GM06990 (cell line): Measurements from ENCODE around the gene PIP4K2C.

Source experiments
- DNase-seq: peaks from one replicate; pipeline ENCODE4 v3.0.0-alpha.2; 2011; ENCODE audit not compliant: insufficient read length; ENCODE audit errors: extremely low read depth
- H3K27me3 ChIP-seq: replicated peaks from 2 replicates; pipeline ENCODE4 v1.6.0; 2011; ENCODE audit warnings: low read length; ENCODE audit not compliant: control insufficient read depth, insufficient read depth
- H3K36me3 ChIP-seq: 2 replicates; pipeline ENCODE4 v1.5.1; 2011; ENCODE audit warnings: low read length; ENCODE audit not compliant: control insufficient read depth, insufficient read depth
- H3K4me3 ChIP-seq: replicated peaks from 2 replicates; pipeline ENCODE4 v1.5.1; 2011; ENCODE audit warnings: low read depth, mild to moderate bottlenecking, control low read depth, low read length
- TF ChIP-seq, protein P1 (sequence below): IDR thresholded peaks from 2 replicates; pipeline ENCODE4 v1.5.1; 2011; ENCODE audit warnings: low read length, control low read depth, mild to moderate bottlenecking, inconsistent platforms; ENCODE audit not compliant: insufficient read depth, poor library complexity, severe bottlenecking

The PIP4K2C gene

DNA sequence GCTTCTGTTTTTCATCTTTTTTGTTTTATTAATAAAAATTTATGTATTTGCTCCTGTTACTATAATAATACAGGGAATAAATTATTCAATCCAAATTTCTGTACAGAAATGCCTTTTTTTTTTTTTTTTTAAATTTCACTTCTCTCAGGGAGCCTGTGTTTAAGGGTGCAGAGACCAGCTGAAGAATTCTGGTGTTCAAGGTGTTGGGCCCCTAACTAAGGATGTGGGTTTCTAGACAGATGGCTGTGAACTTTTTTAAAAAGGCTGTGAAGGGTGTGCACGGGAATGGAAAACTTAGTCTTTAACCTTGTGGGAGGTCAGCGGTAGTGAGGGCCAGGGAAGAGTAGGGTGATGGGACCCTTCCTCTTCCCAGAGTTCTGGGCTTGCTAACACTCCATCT lies 12.3 kb downstream of the PIP4K2C start:
- H3K4me3 ChIP-seq, result no peak overlapping the region
- no peak for DNase-seq
- H3K36me3 ChIP-seq, result peaks cover 14% of the 10 kb centered on the region
- H3K27me3 ChIP-seq, result no peaks in the 10 kb centered on the region
- TF ChIP-seq, protein P1, sequence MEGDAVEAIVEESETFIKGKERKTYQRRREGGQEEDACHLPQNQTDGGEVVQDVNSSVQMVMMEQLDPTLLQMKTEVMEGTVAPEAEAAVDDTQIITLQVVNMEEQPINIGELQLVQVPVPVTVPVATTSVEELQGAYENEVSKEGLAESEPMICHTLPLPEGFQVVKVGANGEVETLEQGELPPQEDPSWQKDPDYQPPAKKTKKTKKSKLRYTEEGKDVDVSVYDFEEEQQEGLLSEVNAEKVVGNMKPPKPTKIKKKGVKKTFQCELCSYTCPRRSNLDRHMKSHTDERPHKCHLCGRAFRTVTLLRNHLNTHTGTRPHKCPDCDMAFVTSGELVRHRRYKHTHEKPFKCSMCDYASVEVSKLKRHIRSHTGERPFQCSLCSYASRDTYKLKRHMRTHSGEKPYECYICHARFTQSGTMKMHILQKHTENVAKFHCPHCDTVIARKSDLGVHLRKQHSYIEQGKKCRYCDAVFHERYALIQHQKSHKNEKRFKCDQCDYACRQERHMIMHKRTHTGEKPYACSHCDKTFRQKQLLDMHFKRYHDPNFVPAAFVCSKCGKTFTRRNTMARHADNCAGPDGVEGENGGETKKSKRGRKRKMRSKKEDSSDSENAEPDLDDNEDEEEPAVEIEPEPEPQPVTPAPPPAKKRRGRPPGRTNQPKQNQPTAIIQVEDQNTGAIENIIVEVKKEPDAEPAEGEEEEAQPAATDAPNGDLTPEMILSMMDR, result no peak

DNA sequence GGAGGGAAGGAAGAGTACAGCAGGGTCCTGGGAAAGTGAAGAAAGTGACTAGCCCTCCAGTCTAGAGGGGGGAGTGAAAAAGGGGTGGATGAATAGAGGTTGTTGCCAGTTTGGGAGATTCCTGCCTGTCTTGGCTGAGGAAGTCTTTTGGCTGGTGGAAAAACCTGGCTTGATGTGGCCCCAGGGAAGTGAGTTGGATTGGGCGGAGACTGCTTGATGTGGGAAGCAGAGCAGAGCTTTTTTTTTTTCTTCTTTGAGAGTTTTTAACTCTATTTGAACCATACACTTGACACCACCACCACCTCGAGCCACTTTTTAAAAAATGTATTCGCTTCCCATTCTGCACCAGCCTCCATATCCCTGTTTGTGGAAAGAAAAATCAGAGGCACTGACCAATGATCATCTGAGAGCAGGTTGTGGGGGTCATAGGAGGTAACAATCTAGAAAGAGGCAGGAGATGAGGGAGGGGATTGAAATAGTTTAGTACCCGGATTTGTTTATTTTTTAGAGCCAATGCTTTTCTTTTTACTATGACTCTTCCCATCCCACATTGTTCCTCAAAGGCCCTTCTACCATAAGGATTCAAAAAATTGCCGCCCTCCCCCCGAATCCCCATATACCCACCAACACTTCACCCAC lies 12.9 kb downstream of the PIP4K2C start:
- Histone ChIP-seq H3K27me3 (no peaks in the 10 kb centered on the region), H3K36me3 (peaks cover 13% of the 10 kb centered on the region), H3K4me3 (peak overlapping the region; percentile 83)
- TF ChIP-seq, protein P1, result no peak
- DNase-seq, result no peak

DNA sequence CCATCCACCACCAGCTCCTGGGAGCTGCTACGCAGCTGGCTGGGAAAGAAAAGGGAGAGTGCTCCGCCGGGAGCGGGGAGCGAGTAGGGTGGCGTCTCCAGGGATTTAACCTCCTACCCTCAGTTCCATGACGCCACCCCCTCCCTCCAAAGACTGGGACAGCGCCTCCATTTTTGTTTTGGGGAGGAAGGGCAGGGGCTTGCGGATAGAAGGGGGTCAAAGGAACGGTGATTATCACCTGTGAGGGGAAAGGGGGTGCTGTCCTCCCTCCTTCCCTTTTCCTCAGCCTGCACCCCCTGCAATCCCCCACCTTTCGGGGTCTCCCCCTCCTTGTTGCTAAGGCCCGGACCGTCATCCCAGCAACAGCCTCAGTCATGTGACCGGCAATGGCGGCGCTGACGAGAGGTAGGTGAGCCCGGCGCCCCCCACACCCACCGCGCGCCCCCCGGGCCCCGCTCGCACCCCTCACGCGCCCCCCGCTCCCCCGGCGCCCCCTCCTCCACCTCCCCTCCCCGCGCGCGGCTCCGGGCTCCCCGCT lies 13.5 kb downstream of the PIP4K2C start, which contains the start of gene DTX3:
TSS of gene DTX3 (plus strand) at position 371 of the 538 bp plus-strand sequence. CDS start 1,694 bp downstream, outside the sequence.
- TF ChIP-seq, protein P1, result no peak
- Histone ChIP-seq H3K27me3 (no peaks in the 10 kb centered on the region), H3K4me3 (peak within 1 kb of the TSS; percentile 83), H3K36me3 (peaks cover 11% of the 10 kb centered on the region)
- peak; percentile 44 for DNase-seq

DNA sequence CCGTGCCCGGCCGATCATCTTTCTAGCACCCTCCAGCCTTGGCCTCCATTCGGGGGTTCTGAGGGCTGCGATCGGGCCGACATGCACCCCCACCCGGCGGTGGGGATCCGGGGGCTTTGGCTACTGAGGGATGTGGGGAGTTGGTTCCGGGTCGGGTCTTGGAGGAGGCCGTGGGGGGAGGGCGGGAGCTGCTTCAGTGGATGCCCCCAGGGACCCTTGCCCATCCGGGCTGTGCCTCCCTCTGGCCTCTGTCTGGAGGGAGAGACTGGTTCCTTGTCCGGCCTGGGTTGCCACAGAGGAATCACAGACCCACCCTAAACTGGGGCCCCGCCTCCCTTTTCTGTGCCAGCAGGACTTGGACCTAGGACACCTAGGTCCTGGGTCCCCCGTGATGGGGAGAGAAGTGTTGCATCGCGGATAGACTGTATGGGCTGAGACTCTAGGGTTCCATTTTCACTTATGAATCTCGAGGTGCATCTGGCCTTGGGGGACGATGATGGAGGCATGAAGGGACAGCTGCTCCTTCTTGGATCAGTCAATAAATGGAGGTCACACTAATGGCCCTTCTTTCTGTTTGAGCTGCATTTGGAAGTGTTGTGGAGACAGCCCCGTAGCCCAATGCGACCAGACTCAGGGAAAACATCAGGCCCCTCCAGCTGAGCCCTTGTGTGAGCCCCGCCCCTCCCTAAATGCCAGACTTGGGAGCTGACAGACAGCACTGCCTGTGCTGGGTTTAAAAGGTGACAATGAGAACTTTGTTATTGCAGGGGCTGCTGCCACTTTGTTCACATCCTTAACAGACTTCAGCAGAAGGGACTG lies 14.2 kb downstream of the PIP4K2C start:
- TF ChIP-seq, protein P1, result no peak
- H3K27me3 ChIP-seq, result no peaks in the 10 kb centered on the region
- DNase-seq, result no peak
- peak overlapping the region; percentile 83 for H3K4me3 ChIP-seq
- peaks cover 10% of the 10 kb centered on the region for H3K36me3 ChIP-seq

DNA sequence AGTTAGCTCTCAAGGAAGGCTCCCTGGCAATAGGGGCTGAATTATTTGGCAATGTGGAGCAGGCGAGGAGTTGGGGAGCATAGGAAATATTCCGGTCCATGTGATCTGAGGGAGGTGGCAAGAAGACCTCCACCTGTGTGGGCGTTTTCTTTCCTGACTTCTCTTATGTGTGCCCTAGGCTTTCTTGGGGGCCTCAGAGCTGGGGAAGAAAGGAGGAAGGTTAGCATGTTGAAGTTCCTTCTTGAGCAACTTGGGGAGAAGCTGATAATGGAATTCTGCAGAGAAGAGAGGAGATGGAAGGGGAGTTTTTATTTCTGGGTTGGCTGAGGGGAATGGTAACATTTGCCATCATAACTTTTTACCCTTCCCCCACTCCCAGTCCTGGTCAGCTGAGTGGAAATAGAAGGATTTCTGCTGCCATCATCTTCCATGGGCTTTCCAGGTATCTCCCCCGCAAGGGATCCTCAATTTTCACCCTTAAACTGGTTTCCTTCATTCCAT lies 14.9 kb downstream of the PIP4K2C start:
- Histone ChIP-seq H3K36me3 (peaks cover 8% of the 10 kb centered on the region), H3K4me3 (no peak overlapping the region), H3K27me3 (no peaks in the 10 kb centered on the region)
- DNase-seq, result no peak
- TF ChIP-seq, protein P1, result no peak
